ENCODE data around the gene CLSTN2.

DNA sequence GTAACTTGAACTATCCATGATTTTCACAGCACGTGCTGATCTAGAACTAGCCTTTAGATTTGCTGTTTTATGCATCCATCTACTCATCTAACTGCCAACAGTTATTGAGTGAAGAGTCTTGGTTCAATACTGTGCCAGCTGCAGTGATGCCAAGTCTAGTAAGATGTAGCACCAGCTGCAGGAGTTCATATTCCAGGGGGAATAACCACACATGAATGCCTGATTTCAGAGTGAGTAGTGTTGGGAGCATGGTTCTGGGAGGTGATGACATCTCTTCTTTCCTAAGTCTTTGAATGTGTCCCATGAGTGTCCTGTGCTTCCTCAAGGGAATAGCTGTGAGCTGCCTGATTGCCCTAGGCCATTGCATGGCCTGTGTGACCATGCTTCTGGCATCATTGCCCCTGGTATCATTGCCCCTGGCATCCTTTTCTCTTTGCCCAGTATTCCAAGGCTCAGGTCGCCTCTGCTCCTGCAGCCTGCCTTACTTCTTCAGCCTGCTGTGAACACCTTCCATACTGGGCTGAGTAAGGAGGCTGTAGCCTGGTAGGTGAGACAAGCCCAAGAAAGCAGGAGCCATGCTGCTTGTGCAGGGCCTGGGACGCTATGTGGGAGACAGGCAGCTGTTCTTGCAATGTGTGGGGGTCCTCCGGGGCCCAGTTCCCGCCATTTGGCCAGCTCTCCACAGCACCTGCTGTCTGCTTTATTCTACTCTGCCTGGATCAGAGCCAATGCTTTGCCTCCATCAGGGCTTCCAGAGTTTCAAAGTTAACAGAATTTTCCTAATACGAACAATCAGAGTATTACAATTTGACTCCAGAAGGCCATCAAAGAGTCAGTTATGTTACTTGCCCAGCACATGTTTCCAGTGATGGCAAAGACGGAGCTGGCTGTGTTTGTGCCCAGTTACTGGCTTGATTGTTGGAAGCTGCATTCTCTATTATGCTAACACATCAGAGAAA, 73.2 kb downstream of the CLSTN2 start:
- TF ChIP-seq, protein P1, sequence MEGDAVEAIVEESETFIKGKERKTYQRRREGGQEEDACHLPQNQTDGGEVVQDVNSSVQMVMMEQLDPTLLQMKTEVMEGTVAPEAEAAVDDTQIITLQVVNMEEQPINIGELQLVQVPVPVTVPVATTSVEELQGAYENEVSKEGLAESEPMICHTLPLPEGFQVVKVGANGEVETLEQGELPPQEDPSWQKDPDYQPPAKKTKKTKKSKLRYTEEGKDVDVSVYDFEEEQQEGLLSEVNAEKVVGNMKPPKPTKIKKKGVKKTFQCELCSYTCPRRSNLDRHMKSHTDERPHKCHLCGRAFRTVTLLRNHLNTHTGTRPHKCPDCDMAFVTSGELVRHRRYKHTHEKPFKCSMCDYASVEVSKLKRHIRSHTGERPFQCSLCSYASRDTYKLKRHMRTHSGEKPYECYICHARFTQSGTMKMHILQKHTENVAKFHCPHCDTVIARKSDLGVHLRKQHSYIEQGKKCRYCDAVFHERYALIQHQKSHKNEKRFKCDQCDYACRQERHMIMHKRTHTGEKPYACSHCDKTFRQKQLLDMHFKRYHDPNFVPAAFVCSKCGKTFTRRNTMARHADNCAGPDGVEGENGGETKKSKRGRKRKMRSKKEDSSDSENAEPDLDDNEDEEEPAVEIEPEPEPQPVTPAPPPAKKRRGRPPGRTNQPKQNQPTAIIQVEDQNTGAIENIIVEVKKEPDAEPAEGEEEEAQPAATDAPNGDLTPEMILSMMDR (IDR thresholded peaks at IDR 0.05; ENCODE audit: low read depth, low read length, missing input control), result no peak
- TF ChIP-seq JUND (IDR thresholded peaks at IDR 0.05), result no peak
- TF ChIP-seq MAX (IDR thresholded peaks at IDR 0.05), result no peak
- TF ChIP-seq, protein P2, sequence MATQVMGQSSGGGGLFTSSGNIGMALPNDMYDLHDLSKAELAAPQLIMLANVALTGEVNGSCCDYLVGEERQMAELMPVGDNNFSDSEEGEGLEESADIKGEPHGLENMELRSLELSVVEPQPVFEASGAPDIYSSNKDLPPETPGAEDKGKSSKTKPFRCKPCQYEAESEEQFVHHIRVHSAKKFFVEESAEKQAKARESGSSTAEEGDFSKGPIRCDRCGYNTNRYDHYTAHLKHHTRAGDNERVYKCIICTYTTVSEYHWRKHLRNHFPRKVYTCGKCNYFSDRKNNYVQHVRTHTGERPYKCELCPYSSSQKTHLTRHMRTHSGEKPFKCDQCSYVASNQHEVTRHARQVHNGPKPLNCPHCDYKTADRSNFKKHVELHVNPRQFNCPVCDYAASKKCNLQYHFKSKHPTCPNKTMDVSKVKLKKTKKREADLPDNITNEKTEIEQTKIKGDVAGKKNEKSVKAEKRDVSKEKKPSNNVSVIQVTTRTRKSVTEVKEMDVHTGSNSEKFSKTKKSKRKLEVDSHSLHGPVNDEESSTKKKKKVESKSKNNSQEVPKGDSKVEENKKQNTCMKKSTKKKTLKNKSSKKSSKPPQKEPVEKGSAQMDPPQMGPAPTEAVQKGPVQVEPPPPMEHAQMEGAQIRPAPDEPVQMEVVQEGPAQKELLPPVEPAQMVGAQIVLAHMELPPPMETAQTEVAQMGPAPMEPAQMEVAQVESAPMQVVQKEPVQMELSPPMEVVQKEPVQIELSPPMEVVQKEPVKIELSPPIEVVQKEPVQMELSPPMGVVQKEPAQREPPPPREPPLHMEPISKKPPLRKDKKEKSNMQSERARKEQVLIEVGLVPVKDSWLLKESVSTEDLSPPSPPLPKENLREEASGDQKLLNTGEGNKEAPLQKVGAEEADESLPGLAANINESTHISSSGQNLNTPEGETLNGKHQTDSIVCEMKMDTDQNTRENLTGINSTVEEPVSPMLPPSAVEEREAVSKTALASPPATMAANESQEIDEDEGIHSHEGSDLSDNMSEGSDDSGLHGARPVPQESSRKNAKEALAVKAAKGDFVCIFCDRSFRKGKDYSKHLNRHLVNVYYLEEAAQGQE (IDR thresholded peaks at IDR 0.05), result no peak
- TF ChIP-seq, protein P3, sequence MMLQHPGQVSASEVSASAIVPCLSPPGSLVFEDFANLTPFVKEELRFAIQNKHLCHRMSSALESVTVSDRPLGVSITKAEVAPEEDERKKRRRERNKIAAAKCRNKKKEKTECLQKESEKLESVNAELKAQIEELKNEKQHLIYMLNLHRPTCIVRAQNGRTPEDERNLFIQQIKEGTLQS (IDR thresholded peaks at IDR 0.05), result no peak
